Measurements from ENCODE around the gene SLC41A1. TPM values are rescaled to one million over a fixed set of nuclear protein-coding genes. Genes with fewer than 3 reads are reported as not detected.

Gene SLC41A1
- total and polyA plus RNA-seq, 2 experiments from 2014 or later = 11.8 to 30.0 TPM

GRCh38 chr1:205748403-205749233 lies 64.4 kb downstream of the SLC41A1 start:
- peak overlapping the region; percentile 65 for H3K27ac ChIP-seq (ENCODE audit: low read depth)
- ATAC-seq (peak; percentile 5), DNase-seq (ENCODE audit: low spot score) (peak; percentile 47)
- H3K36me3 Mint-ChIP-seq (ENCODE audit: low read depth) = peaks cover 30% of the 10 kb centered on the region
- peaks cover 45% of the 10 kb centered on the region for H4K20me1 ChIP-seq (replicated peaks; ENCODE audit: insufficient read depth)
- no peak for TF ChIP-seq REST (IDR thresholded peaks at IDR 0.05; ENCODE audit: unreplicated experiment)
- TF ChIP-seq STAT1 (IDR thresholded peaks at IDR 0.05; ENCODE audit: unreplicated experiment) = no peak
- no peak for TF ChIP-seq EZH2 (IDR thresholded peaks at IDR 0.05; ENCODE audit: low read depth, unreplicated experiment)
- TF ChIP-seq ZNF114 (CRISPR knock-in tag; IDR thresholded peaks at IDR 0.05) = no peak
- TF ChIP-seq CREB1 (CRISPR knock-in tag; IDR thresholded peaks at IDR 0.05; ENCODE audit: low read depth) = no peak
- no peak for TF ChIP-seq CTCF (conservative IDR thresholded peaks at IDR 0.05; ENCODE audit: low read depth in 2 of 2)
- TF ChIP-seq ZNF331 (CRISPR knock-in tag; IDR thresholded peaks at IDR 0.05; ENCODE audit: low read depth) = no peak
- no peak for TF ChIP-seq POLR2AphosphoS5 (IDR thresholded peaks at IDR 0.05; ENCODE audit: low read depth)
- no peak for TF ChIP-seq NANOG (IDR thresholded peaks at IDR 0.05; ENCODE audit: borderline replicate concordance)
- no peak for TF ChIP-seq JUNB (IDR thresholded peaks at IDR 0.05; ENCODE audit: unreplicated experiment)
- TF ChIP-seq ETS1 (IDR thresholded peaks at IDR 0.05) = no peak
- no peak for TF ChIP-seq ZNF462 (CRISPR knock-in tag; IDR thresholded peaks at IDR 0.05)
- TF ChIP-seq EZH2phosphoT487 (IDR thresholded peaks at IDR 0.05; ENCODE audit: unreplicated experiment) = no peak
- H3F3A ChIP-seq (replicated peaks; ENCODE audit: low read depth) = 0 out of 2 replicates have a peak, but pooled peaks cover 3% of the 10 kb centered on the region
- H3K27me3 Mint-ChIP-seq (ENCODE audit: insufficient read depth, low read depth, poor library complexity) = peaks cover 12% of the 10 kb centered on the region
- H3K79me2 ChIP-seq (replicated peaks; ENCODE audit: insufficient read depth) = peaks cover 57% of the 10 kb centered on the region
- peaks cover 38% of the 10 kb centered on the region for H3K4me1 ChIP-seq (ENCODE audit: insufficient read depth)
- H3K4me3 Mint-ChIP-seq = peak overlapping the region; percentile 99
- peak overlapping the region; percentile 84 for H3K4me2 ChIP-seq
- H3K27me3 ChIP-seq (ENCODE audit: insufficient read depth) = no peaks in the 10 kb centered on the region
- no peak overlapping the region for H2AFZ ChIP-seq
- peaks cover 41% of the 10 kb centered on the region for H3K4me1 Mint-ChIP-seq
- peak overlapping the region; percentile 89 for H3K4me3 ChIP-seq
- no peaks in the 10 kb centered on the region for H3K9me3 Mint-ChIP-seq
- H3K9me2 ChIP-seq (ENCODE audit: insufficient read depth) = no peaks in the 10 kb centered on the region
- H3K36me3 ChIP-seq (ENCODE audit: insufficient read depth) = no peaks in the 10 kb centered on the region
- peak overlapping the region; percentile 96 for H3K27ac Mint-ChIP-seq
